GM18909 (cell line): ENCODE data around the gene ATR.
"Not testable (repeated sequence)": the region's sequence is repeated elsewhere in the genome, so short reads cannot be mapped to it uniquely, and the experiment has no call there.

Source experiments
- ATAC-seq: cut with Tn5 transposase; IDR thresholded peaks from one replicate; pipeline ENCODE4 v1.9.1; 2021; ENCODE audit warnings: mild to moderate bottlenecking; ENCODE audit not compliant: unreplicated experiment, poor library complexity

ATR gene

DNA sequence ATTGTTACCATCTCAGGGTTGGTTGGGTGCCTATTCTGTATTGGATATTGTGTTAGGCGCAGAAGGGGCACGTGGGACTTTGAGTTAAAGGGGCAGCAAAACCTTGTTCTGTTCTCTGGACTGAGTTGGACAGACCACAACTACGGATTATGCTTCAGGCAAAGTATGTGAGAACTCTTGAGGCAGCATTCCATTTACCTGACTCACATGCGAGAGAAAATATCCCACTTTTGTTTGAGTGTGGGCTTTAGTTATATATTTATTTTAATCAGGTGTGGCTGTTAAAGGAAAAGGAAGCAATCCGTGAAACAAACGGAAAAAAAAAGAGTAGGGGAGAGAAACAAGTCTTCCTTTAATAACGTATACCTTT, 17.0 kb upstream of the ATR start:
- no peak for ATAC-seq

DNA sequence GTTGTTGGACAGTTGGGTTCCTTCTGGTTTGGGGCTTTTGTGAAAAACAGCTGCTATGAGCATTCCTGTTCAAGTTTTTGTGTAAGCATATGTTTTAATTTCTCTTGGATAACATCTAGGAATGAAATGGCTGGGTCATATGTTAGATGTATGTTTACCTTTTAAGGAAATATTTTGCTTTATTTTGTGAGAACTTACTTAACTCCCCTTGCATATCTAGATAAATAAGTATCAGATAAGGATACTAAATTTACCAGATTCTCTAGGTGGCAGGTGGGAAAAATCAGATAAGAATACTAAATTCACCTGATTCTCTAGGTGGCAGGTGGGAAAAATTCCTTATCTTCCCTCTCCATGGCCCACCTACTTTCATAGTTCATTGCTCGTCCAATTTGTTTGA, 16.6 kb upstream of the ATR start:
- ATAC-seq, result no peak

GRCh38 chr3:142592268-142592667, 13.7 kb upstream of the ATR start:
- not testable (repeated sequence) for ATAC-seq

DNA sequence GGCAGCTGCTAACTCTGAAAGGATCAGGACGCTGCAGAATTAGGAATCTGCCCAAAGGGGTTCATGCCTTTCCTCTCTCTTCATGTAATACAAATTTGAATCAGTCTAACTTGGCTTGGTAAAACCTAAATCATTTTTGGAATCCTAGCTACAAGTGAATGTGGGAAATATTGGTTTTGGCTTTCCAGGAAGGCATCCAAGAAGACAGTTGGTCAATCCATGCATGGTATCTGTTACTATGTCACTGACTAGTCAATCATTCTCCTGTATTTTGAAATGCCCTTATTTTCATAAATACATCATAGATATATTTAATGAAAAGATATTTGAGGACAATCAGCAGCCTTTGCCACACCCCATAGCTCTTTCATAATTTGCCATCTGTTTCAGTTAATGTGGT, 10.2 kb upstream of the ATR start:
- no peak for ATAC-seq

DNA sequence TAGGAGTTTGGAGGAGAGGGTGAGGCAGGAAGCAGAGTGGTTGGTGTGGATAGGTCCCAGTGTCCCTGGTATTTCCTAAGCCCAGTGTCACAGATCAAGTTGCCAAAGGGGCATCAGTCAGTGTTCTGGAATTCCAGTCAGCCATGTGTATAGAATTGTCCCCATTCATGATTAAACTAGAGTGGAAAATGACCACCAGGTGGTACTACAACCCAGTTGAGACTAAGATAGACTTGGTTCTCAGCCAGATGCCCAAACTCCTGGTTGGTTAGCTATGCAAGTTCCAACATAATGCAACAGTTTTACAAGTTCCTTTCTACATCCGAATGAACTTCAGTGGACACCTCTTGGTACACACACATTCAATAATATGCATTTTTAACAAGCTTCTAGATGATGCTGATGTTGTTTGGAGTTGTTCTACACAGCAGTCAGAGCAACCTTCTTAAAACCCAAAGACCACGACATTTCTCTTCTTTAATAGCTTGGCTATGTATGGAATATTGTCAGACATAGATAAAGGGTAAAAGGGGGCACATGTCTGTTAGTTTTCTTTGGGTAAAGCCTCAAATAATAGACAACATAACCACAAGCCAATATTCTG, 8.4 kb upstream of the ATR start:
- ATAC-seq, result peak; percentile 69

DNA sequence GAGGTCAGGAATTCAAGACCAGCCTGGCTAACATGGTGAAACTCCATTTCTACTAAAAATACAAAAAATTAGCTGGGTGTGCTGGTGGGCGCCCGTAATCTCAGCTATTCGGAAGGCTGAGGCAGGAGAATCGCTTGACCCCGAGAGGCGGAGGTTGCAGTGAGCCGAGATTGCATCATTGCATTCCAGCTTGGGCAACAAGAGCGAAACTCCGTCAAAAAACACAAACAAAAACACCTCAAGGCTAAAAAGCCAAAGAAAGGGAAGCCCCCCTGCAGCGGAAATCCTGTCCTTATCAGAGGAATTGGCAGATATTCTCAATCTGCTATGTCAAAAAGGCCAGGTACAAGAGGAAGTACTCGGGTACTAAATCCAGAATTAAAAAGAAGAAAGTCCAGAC, 2.5 kb upstream of the ATR start:
- not testable (repeated sequence) for ATAC-seq

DNA sequence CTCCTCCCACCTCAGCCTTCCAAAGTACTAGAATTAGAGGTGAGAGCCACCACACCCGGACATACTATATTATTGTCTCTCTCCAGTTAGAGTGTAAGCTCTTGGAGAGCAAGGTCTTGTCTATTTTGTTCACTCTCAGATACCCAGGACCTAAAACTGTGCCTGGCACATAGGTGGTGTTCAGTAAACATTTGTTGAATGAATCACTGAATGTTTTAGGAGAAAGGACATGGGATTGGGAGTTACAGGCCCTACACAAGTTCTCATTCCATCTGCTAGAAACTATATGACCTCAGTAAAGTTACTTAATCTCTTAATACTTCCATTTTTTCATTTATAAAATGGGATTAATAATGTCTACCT, 1.5 kb upstream of the ATR start:
- ATAC-seq, result no peak

- ATAC-seq, result no peak
These were observed 721 bp downstream of the ATR start for GRCh38 chr3:142577696-142578328.

GRCh38 chr3:142576792-142577191, 1.7 kb downstream of the ATR start:
- ATAC-seq, result no peak

GRCh38 chr3:142574665-142575064, 3.9 kb downstream of the ATR start:
- ATAC-seq, result no peak

GRCh38 chr3:142574223-142574622, 4.3 kb downstream of the ATR start:
- not testable (repeated sequence) for ATAC-seq

- ATAC-seq, result not testable (repeated sequence)
These were observed 9.1 kb downstream of the ATR start for GRCh38 chr3:142569422-142569821.

- ATAC-seq, result no peak
These were observed 10.0 kb downstream of the ATR start for GRCh38 chr3:142568393-142569017.

DNA sequence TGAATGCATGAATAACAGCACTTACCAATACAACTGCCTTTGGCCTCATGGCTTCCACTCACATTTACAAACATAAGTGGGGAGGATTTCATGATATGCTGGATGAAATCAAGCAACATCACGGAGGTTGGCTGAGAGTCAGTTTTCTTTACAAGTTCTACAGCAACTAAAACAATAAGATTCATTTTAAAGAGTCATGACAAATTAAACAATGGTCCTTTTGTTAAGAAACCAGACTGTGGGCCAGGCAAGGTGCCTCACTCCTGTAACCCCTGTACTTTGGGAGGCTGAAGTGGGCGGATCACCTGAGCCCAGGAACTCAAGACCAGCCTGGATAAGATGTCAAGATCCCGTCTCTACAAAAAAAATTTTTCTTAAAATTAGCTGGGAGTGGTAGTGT, 12.4 kb downstream of the ATR start:
- ATAC-seq, result no peak

GRCh38 chr3:142563496-142563997, 15.0 kb downstream of the ATR start:
- ATAC-seq, result no peak

GRCh38 chr3:142560118-142560517, 18.4 kb downstream of the ATR start:
- no peak for ATAC-seq

DNA sequence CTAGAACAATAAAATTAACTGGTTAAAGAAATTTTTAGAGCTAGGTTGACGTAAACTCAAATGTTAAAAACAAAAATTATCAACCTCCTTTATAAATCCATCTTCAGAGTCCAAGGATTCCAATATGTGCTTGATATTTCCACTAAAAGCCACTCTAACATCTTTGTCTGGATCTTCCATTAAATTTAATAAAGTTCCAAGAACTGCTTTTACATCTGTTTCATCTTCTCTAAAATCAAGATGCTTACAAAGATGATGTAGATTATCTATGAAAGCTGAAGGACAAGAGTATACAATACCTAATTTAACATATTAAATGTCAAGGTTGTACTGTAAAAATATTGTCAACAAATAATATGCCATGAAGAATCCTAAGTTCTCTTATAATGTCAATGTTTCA, 24.8 kb downstream of the ATR start:
- ATAC-seq, result no peak

- ATAC-seq, result not testable (repeated sequence)
These were observed 26.0 kb downstream of the ATR start for GRCh38 chr3:142552579-142552978.

DNA sequence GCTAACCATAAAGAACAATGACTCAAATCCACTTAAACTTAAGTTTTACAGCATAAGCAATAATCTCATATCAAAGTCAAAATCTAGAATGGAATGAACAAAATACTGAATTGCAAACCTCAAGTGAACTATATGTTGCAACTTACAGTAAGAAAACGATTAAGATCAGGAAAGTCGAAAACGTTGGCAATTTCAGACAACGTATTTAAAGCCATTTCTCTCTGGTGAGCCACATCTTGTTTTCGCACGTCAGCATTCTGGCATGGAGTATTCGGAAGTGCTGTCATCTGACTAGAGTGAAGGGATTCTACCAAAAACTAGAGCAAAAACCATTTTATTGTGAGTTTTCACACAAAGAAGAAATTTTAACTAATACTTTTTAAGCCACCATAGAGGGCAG, 28.5 kb downstream of the ATR start:
- ATAC-seq, result no peak

DNA sequence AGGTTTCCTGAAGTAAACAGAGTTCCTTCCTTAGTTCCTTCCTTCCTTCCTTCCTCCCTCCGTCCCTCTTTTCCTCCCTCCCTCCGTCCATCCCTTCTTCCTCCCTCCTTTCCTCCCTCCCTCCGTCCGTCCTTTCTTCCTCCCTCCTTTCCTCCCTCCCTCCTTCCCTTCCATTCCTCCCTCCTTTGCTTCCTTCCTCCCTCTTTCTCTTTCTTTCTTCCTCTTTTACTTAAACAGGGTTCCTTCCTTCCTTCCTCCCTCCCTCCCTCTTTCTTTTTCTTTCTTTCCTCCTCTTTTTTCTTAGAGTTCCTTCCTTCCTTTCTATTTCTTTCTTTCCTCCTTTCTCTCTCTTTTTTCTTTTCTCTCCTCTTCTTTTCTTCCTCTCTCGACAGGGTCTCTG, 35.2 kb downstream of the ATR start:
- ATAC-seq, result no peak

GRCh38 chr3:142542054-142542453, 36.5 kb downstream of the ATR start:
- ATAC-seq, result no peak

DNA sequence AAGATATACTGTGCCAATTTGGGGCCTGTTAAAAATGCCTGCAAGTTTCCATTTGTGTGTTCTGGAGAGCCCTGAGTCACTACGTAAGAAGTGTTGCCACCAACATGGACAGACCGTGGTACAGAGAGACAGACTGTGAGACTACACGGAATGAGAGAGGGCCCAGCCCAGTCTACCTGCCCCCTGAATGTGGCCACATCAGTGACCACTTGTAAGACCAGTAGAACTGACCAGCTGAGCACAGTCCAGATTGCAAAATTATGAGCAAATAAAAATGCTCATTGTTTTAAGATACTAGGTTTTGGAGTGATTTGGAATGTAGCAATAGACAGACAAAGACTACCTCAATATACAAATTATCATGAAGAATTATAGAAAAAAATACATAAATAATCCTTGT, 42.0 kb downstream of the ATR start:
- no peak for ATAC-seq
